GM12878 (cell line): ENCODE measurements around the gene ANKMY1. TPM values are rescaled to one million over a fixed set of nuclear protein-coding genes. Genes with fewer than 3 reads are reported as not detected.

Experiments
- ATAC-seq: fragments of 200-7000 bp; cut with Tn5 transposase; 3 replicates; pipeline ENCODE4 v1.9.1; 2020; ENCODE audit warnings: mild to moderate bottlenecking, moderate library complexity
- BruUV-seq: library from RNA; stranded (reverse); fragments of 400-500 nt; replicated peaks from 2 replicates; lab custom pipeline; 2021; lab: Mats Ljungman, UMichigan
- CTCF ChIA-PET: fragments of 300-600 bp; sonication (Branson Sonifier 250); formaldehyde crosslinking; extraction: SDS; loops from one replicate; lab custom pipeline; 2021; ENCODE audit warnings: inconsistent platforms; lab: Yijun Ruan, JAX
- POLR2A ChIA-PET: fragments of 350-600 bp; formaldehyde crosslinking; extraction: SDS; loops from one replicate; lab custom pipeline; 2021; ENCODE audit warnings: inconsistent platforms; lab: Charles Lee
- RAD21 ChIA-PET: fragments of 300-600 bp; sonication (Branson Sonifier 250); formaldehyde crosslinking; loops from one replicate; lab custom pipeline; 2023; ENCODE audit warnings: antibody characterized with exemption; ENCODE audit not compliant: unreplicated experiment; lab: Charles Lee
- SMC1A ChIA-PET: fragments of 300-600 bp; sonication (Branson Sonifier 250); formaldehyde crosslinking; loops from one replicate; lab custom pipeline; 2023; ENCODE audit not compliant: unreplicated experiment, uncharacterized antibody; lab: Charles Lee
- DNase-seq: peaks from one replicate; pipeline ENCODE4 v3.0.0-alpha.2; 2011; ENCODE audit warnings: low read depth, low spot score
- FAIRE-seq: peaks from 3 replicates; lab custom pipeline; 2011; peaks lifted over from hg19 to GRCh38; lab: Jason Lieb, UNC
- H2AFZ ChIP-seq: 2 replicates; pipeline ENCODE4 v1.6.0; 2011; ENCODE audit warnings: low read depth, low read length, control low read depth; ENCODE audit not compliant: control insufficient read depth
- H3K27ac ChIP-seq: 2 replicates; pipeline ENCODE4 v1.5.1; 2011; ENCODE audit warnings: control low read depth; ENCODE audit not compliant: control insufficient read depth, insufficient read depth
- H3K27me3 ChIP-seq, 2 experiments: replicated peaks in 1 of 2; 2 replicates each; pipeline versions ENCODE4 v1.6.0 to v1.6.1; 2011; ENCODE audit warnings: low read length in 1 of 2; ENCODE audit not compliant: control insufficient read depth in 2 of 2, insufficient read depth in 2 of 2
- H3K36me3 ChIP-seq, 2 experiments: 2 replicates each; pipeline ENCODE4 v1.5.1; 2011; ENCODE audit warnings: low read length in 1 of 2; ENCODE audit not compliant: control insufficient read depth in 2 of 2, insufficient read depth in 2 of 2
- H3K4me1 ChIP-seq: 2 replicates; pipeline ENCODE4 v1.6.1; 2011; ENCODE audit warnings: mild to moderate bottlenecking, low read length, moderate library complexity, mixed read lengths; ENCODE audit not compliant: control insufficient read depth, insufficient read depth
- H3K4me2 ChIP-seq: 2 replicates; pipeline ENCODE4 v1.6.0; 2011; ENCODE audit warnings: control low read depth; ENCODE audit not compliant: control insufficient read depth, insufficient read depth
- H3K4me3 ChIP-seq: fragments of 200-600 bp; sonication (generic); 2 replicates; pipeline ENCODE4 v1.5.1; 2016
- H3K79me2 ChIP-seq: 2 replicates; pipeline ENCODE4 v1.6.0; 2011; ENCODE audit warnings: low read length; ENCODE audit not compliant: control insufficient read depth, insufficient read depth
- H3K9ac ChIP-seq: 2 replicates; pipeline ENCODE4 v1.8.0; 2011; ENCODE audit warnings: low read length, control low read depth, mixed read lengths; ENCODE audit not compliant: control insufficient read depth, insufficient read depth
- H3K9me3 ChIP-seq: replicated peaks from 3 replicates; pipeline ENCODE4 v1.5.1; 2011; ENCODE audit warnings: mild to moderate bottlenecking, low read length; ENCODE audit not compliant: control insufficient read depth, insufficient read depth
- H4K20me1 ChIP-seq: 2 replicates; pipeline ENCODE4 v1.6.0; 2011; ENCODE audit not compliant: control insufficient read depth, insufficient read depth
- CREB1 ChIP-seq: IDR thresholded peaks from 2 replicates; pipeline ENCODE4 v1.6.1; 2012; ENCODE audit warnings: low read depth, mild to moderate bottlenecking, inconsistent platforms
- E4F1 ChIP-seq: fragments of 450-650 bp; IDR thresholded peaks from 2 replicates; pipeline ENCODE4 v1.6.1; 2018; ENCODE audit warnings: borderline replicate concordance, mild to moderate bottlenecking; ENCODE audit not compliant: partially characterized antibody
- GABPA ChIP-seq: IDR thresholded peaks from 2 replicates; pipeline ENCODE4 v1.6.1; 2014; ENCODE audit warnings: antibody characterized with exemption, low read depth, mild to moderate bottlenecking, inconsistent platforms
- MLLT1 ChIP-seq: fragments of 450-650 bp; IDR thresholded peaks from 2 replicates; pipeline ENCODE4 v1.6.1; 2016; ENCODE audit warnings: mild to moderate bottlenecking
- NRF1 ChIP-seq: conservative IDR thresholded peaks from 2 replicates; pipeline ENCODE4 v1.6.1; 2011; ENCODE audit warnings: mild to moderate bottlenecking, low read depth, low read length, improper control_type of control experiment
- SRF ChIP-seq, 2 experiments: IDR thresholded peaks; 2 replicates each; pipeline ENCODE4 v1.6.1; 2011; ENCODE audit warnings: low read depth in 2 of 2, low read length in 2 of 2, mild to moderate bottlenecking in 1 of 2, moderate library complexity in 1 of 2
- ZNF592 ChIP-seq: fragments of 450-650 bp; IDR thresholded peaks from 2 replicates; pipeline ENCODE4 v1.6.1; 2017; ENCODE audit warnings: mild to moderate bottlenecking, moderate library complexity
- WGBS: methylation state at CpG from one replicate; pipeline ENCODE4 v1.1.6; 2016; ENCODE audit warnings: low lambda C conversion rate; ENCODE audit not compliant: insufficient replicate concordance, insufficient coverage; ENCODE audit errors: missing lambda C conversion rate; 5-methylcytosine and 5-hydroxymethylcytosine counted together
- in situ Hi-C: fragments of 300-500 bp; cut with MboI; formaldehyde crosslinking; loops from 9 replicates; pipeline ENCODE4 v1.14.3; 2018; ENCODE audit warnings: mixed read lengths
- intact Hi-C: fragments of 100-400 bp; cut with micrococcal nuclease; formaldehyde crosslinking; loops from one replicate; pipeline ENCODE4 v1.14.2; 2022; ENCODE audit not compliant: unreplicated experiment
- polyA plus RNA-seq, 11 experiments: library from polyadenylated mRNA; depleted of rRNA in 4 of 11; unstranded in 6 of 11; stranded (reverse) in 5 of 11; fragments of >200 nt; fragmentation: Nextera tagmentation in 4 of 11; fragmentation: Illumina TruSeq in 1 of 11; extraction: Ambion mirVana in 4 of 11; extraction: Trizol in 1 of 11; gene quantifications; 1 replicate in 1 of 11; 2 replicates in 10 of 11; pipeline versions ENCODE4 v1.2.1 to v1.2.3, GENCODE V29; 2011 to 2016; ENCODE audit warnings: inconsistent platforms in 2 of 11, missing spikeins in 2 of 11, low read depth in 1 of 11
- total RNA-seq, 4 experiments: library from RNA; depleted of rRNA in 3 of 4; stranded (reverse); fragments of >200 nt in 3 of 4; fragmentation: Illumina TruSeq in 1 of 4; extraction: Trizol in 1 of 4; gene quantifications; 2 replicates each; pipeline versions ENCODE4 v1.2.1 to v1.2.3, GENCODE V29; 2013 to 2021

Gene ANKMY1
- total and polyA plus RNA-seq, 10 of the 15 experiments (the other 5 are each of a cell fraction or from before 2014, with no cell fraction given), result 1.1 to 15.3 (median 11.1) TPM

GRCh38 chr2:240530181-240530580, 27.6 kb downstream of the ANKMY1 start:
- ChIA-PET RAD21 (no interaction called here), CTCF (no interaction called here), POLR2A (no interaction called here), SMC1A (interaction anchor here (1.0 kb wide), 1 partner anchor 16 kb away, joined by 3 read pairs; no protein-coding TSS in a partner anchor)
- Histone ChIP-seq H3K9me3 (peaks cover 21% of the 10 kb centered on the region; the same call in 2 of the 3 replicates), H3K9ac (no peak overlapping the region), H3K4me3 (no peak overlapping the region), H4K20me1 (no peaks in the 10 kb centered on the region), H3K4me1 (no peaks in the 10 kb centered on the region), H3K79me2 (no peaks in the 10 kb centered on the region), H3K4me2 (no peak overlapping the region), H3K36me3 (peaks cover 0 to 3% of the 10 kb centered on the region in 2 experiments; a peak in 1 of 4 replicates), H2AFZ (no peak overlapping the region), H3K27me3 (no peaks in the 10 kb centered on the region), H3K27ac (no peak overlapping the region)
- intact Hi-C loops (no loop called here), in situ Hi-C loops (no loop called here)
- BruUV-seq, result no TSS peak
- TF ChIP-seq E4F1 (no peak), SRF (IDR thresholded peaks at IDR 0.05; ENCODE audit: low read depth in 2 of 2, low read length in 2 of 2) (no peak), ZNF592 (no peak), CREB1 (no peak), MLLT1 (no peak), GABPA (no peak), NRF1 (no peak)
- no peak for ATAC-seq
- no peak for FAIRE-seq
- WGBS, result 81% methylated on average over 7 of the region's 7 CpGs
- DNase-seq, result no peak
